SHP77 (cell line): ENCODE data around the gene L3MBTL3.
"Not testable (repeated sequence)": the region's sequence is repeated elsewhere in the genome, so short reads cannot be mapped to it uniquely, and the experiment has no call there.

ENCODE experiments used
- DNase-seq, 2 experiments: peaks; one replicate each; lab custom pipeline; 2025; lab: John Stamatoyannopoulos, UW

Gene L3MBTL3

DNA sequence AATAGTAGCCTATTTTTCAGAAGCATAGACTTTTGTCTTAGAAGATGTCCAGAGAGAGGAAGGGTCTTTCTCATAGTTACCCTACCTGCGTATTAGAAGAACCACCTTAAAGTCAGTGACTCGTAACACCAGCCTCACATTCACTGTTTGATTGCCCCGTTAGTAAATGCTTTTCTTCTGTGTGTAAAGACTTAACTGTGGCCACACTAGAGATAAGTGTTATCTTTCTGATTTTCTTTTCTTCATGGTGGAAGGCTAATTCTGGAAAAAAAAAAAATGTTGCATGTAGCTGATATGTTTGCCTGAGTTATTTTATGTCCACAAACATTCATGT, 120.5 kb downstream of the L3MBTL3 start:
- no peak for DNase-seq

- no peak for DNase-seq
Measured at GRCh38 chr6:130140084-130140483, 121.7 kb downstream of the L3MBTL3 start.

DNA sequence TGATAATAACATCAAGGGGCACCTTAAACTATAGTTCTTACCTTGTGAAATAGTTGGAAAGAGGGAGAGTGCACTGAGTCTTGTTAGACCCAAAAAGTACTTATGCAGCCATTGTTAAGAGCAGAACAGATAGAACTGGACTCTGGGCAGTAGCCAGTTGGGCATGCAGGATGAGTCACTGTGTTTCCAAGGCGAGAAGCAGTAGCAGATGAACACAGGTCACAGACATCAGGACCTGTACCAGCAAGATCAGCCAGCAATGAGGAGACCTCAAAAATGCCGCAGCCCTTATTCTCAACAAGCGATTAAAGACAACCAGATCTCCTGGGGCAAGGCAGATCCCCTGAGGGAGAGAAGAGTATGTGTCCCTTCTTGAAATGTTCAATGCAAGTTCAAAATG, 125.3 kb downstream of the L3MBTL3 start:
- no peak for DNase-seq

DNA sequence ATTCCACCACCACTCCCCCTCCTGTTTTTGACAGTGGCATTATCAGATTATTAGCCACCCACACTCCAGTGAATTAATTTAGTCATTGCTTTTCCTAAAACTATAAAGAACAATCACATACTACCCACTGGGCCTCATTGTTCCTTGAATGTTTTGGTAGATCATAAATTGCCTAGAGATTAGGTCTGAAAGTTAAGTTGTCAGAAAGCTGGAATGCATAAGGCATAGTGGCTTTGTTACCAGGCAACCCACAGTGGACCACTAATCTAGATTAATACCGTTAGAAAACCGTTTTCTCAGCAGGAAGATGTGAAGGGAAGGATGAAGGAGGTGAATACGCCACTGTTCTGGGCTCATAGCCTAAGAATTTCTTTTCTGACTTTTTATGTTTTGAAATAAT, 128.7 kb downstream of the L3MBTL3 start:
- DNase-seq, result no peak

DNA sequence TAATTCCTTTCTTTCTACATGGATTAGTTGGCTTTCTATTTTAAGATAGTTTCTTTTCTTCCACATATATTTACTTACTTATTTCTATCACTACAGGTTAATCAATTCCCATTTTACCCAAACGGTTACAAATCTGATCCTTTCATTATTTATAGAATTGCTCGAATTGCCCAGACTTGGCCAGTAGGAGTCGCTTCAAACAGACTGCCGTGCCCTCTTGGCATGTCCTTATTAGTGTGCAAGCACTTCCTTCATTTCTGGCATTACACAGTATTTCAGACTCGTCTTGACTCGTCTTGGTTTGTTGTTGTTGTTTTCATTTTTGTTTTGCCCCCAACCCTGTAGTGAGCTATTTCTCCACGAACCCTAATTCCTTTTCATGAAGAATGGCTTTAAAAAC, 129.8 kb downstream of the L3MBTL3 start:
- DNase-seq, result no peak

DNA sequence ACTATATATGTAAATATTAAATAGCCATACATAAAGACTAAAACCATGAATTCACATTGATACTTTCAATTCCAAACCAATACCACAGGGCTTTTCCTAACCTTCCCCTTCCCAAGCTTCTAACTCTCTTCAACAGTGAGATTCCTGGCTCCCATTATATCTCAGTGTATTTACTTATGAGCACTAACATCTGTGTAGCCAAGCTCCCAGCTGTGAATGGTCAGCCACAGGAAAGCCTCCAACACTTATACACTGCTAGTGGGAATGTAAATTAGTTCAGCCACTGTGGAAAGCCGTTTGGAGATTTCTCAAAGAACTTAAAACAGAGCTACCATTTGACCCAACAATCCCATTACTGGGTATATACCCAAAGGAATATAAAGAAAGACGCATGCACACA, 130.6 kb downstream of the L3MBTL3 start:
- DNase-seq, result not testable (repeated sequence)

DNA sequence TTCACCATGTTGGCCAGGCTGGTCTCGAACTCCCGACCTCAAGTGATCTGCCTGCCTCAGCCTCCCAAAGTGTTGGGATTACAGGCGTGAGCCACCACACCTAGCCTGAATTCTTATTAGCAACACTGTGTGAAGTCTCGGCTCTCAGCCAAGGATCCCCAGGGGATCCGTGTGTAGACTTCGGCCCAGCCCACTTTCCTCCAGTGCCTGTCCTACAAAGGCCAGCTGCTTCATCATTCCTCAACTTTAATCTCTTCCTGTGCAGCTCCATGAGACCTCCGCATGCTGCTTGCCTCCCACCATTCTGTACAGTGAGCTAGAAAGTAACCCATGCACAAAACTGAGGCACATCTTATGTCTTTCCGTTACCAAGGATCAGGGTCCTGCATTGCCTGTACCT, 132.5 kb downstream of the L3MBTL3 start:
- DNase-seq, result no peak

DNA sequence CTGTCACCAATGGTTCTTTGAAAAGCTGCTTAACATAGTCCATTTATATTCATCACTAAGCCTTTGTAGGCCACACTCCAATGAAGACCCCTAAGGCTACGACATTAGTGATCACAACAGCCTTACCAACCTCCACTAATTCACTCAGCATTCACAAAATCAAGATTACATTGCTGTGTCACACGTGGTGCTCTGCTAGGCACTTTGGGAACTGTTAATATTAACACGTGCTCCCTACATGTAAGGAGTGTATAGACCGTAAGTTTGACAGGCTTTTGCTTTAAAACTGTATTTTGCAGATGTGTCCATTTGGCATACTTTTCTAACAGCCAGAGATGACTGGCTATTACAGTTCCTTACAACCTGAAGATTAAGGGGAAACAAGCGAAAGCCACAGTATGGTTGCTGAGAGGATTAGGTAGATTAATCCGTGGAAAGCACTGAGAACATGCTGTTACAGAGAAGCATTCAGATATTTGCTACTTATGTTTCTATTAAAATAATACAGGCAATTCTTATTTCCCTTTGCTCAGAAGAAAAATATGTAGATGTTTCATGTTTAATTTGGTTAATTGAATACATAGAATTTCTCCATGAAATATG, 134.6 kb downstream of the L3MBTL3 start:
- DNase-seq, result no peak

GRCh38 chr6:130156908-130157307, 138.5 kb downstream of the L3MBTL3 start:
- DNase-seq, result no peak

DNA sequence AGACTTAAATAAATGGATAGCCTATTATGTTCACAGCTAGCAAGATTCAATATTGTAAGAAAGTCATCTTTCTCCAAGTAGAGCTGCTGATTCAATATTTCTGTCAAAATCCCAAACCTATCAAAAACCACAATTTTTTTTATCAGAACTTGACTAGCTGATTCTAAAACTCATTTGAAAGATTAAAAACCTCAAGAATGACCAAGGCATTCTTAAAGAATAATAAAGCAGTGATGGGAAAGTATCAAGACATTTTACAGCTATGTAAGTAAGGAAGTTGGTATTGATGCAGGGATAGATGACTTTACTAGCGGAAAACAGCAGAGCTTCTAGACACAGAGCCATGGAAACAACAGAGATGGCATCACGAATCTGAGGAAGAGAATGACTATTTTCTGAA, 139.7 kb downstream of the L3MBTL3 start:
- DNase-seq, result no peak

DNA sequence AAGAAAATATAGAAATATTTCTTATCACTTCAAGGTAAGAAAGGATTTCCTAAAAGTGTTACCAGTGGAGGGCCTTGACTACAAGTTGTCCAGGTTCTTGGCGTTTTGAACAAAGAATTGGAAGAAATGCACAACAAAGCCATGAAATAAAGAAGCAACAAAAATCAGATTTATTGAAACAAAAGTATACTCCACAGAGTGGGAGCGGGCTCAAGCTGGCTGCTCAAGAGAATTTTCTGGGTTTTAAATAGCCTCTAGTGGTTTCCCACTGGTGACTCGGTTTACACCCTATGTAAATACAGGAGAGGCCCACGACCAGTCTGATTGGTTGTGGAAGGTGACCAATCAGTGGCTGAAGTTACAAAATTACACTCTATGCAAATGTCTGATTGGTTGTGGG, 140.2 kb downstream of the L3MBTL3 start:
- no peak for DNase-seq

DNA sequence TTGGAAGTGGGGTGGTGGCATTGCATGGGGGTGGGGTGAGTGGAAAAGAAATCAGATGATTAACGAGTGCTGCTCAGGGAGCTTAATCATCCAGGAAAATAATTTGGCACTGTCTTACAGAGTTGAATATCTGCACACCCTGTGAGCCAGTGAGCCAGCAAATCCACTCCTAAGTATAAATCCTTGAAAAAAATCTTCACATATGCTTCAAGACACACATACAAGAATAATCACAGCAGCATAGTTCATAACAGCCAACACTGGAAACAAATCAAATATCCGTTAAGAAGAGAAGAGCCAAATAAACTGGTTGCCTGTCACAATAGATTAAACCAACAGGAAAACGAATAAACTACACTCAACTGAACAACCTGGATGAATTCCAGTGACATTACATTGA, 141.6 kb downstream of the L3MBTL3 start:
- no peak for DNase-seq

- DNase-seq, result no peak
Measured at GRCh38 chr6:130161683-130162404, 143.5 kb downstream of the L3MBTL3 start.

DNA sequence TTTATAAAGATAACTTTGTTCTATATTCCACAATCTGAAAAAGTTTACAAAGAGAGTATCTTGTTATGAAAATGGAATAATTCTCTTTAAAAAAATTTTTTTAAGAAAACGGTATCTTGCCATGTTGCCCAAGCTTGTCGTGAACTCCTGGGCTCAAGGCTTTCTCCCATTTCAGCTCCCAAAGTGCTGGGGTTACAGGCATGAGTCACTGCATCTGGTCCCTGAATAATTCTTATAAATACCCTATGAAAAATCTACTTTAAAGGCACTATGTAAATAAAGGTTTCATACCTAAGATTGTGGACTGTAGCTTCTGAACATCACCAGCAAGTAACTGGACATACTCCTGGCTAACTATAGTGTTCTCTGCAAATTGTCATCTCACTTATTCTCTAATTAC, 144.0 kb downstream of the L3MBTL3 start:
- no peak for DNase-seq

DNA sequence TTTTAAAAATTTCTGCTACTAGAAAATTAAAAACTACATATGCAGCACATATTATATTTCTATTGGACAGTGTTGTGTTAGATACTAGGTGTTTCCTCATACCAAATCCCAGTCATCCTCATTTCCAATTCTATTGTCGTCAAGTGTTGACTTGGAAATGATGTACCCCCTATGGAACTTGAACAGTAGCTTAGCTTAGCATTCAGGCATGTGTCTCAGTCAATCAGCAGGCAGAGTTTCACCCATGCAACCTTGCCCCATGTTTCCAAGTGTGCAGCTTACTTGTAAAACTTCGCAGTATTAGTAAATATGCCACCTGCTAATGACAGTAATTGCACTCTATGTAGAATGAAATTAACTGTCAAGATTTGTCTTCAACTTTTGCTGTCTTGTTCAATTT, 144.9 kb downstream of the L3MBTL3 start:
- DNase-seq, result no peak

GRCh38 chr6:130164251-130164650, 145.9 kb downstream of the L3MBTL3 start:
- no peak for DNase-seq

- no peak for DNase-seq
Measured at GRCh38 chr6:130167655-130168054, 149.3 kb downstream of the L3MBTL3 start.

DNA sequence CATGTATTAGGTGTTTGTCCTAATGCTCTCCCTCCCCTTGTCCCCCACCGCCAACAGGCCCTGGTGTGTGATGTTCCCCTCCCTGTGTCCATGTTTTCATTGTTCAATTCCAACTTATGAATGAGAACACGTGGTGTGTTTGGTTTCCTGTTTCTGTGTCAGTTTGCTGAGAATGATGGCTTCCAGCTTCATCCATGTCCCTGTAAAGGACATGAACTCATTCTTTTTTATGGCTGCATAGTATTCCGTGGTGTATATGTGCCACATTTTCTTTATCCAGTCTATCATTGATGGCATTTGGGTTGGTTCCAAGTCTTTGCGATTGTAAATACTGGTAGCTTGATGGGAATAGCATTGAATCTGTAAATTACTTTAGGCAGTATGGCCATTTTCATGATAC, 151.8 kb downstream of the L3MBTL3 start:
- not testable (repeated sequence) for DNase-seq

- DNase-seq, result not testable (repeated sequence)
Measured at GRCh38 chr6:130173377-130174004, 155.1 kb downstream of the L3MBTL3 start.

DNA sequence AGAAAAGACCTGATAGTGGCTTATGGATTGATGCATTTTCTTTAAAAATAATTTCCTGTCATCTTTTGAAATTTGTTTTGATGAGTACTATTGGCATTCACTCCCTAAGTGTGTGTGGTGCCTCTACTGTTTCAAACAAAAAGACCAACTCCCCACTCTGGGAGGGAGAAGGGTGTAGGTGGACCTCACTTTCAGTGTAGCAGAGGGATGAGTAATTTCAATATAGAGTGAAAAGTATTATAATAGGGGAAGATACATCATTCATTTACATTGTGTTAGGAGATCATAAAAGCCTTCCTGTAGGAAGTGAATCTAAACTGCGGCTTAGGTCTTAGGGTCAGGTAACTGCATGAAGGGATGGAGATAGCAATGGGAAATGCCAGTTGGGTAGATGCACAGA, 158.0 kb downstream of the L3MBTL3 start:
- DNase-seq, result no peak

DNA sequence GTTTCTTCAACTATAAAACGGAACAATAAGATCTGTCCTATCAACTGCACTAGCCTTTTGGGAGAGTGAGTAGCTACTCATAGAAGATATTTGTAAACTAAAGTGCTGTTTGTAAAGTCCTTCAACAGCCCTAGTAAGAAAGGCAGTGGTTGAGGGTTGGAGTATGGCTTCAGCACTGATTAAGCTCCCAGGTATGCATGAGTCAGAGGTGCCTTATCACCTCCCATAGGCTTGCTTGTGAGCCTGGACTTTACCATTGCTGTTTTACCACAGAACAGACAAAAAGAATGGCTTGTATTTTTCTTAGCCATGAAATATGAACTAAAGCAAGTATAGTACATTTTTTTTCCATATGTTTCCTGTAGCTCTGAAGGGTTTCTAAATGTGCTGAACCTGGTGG, 160.3 kb downstream of the L3MBTL3 start:
- DNase-seq, result no peak

GRCh38 chr6:130182466-130182865, 164.1 kb downstream of the L3MBTL3 start:
- DNase-seq, result no peak
